Measurements from ENCODE around the gene CACYBP.

DNA sequence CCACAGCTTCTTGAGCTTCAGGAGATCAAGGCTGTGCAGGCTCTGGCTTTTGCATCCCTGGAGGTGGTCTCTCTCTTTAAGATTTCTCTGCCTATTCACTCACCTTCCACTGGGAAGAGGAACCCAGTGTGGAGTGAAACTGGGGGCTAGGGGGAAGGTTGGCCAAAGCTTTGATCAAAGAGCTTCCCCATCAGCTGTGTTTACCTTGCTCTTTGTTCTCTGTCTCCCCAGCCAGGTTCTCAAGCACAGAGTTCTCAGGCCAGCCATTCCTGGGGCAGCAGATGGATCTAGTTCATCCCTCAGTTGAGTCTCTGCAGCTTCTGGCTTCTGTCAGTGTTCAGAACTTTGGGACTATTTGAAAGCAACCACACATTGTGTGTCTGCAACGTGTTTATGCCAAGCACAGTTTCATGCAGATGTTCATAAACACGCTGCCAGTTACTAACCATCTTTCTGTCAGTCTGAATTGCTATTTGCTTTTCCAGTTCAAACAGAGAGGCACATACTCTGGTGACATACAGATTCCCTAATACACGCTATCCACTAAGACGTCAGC is 40.7 kb downstream of the CACYBP start:
- TF ChIP-seq, protein P1, sequence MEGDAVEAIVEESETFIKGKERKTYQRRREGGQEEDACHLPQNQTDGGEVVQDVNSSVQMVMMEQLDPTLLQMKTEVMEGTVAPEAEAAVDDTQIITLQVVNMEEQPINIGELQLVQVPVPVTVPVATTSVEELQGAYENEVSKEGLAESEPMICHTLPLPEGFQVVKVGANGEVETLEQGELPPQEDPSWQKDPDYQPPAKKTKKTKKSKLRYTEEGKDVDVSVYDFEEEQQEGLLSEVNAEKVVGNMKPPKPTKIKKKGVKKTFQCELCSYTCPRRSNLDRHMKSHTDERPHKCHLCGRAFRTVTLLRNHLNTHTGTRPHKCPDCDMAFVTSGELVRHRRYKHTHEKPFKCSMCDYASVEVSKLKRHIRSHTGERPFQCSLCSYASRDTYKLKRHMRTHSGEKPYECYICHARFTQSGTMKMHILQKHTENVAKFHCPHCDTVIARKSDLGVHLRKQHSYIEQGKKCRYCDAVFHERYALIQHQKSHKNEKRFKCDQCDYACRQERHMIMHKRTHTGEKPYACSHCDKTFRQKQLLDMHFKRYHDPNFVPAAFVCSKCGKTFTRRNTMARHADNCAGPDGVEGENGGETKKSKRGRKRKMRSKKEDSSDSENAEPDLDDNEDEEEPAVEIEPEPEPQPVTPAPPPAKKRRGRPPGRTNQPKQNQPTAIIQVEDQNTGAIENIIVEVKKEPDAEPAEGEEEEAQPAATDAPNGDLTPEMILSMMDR (conservative IDR thresholded peaks at IDR 0.05): no peak
- TF ChIP-seq ZFX (IDR thresholded peaks at IDR 0.05): no peak

Data from C4-2B (cell line).